Liver (tissue), 9 donors: ENCODE results near the gene ERGIC1. TPM values are rescaled to one million over a fixed set of nuclear protein-coding genes. Genes with fewer than 3 reads are reported as not detected.

Experiments used
- DNase-seq: peaks from one replicate; pipeline ENCODE4 v3.0.0-alpha.2; 2017; ENCODE audit warnings: low spot score
- H3K27ac ChIP-seq, 2 donors: one replicate each; pipeline ENCODE4 v1.7.0; 2013; ENCODE audit warnings: inconsistent platforms in 2 of 2, low read length in 2 of 2, control low read depth in 1 of 2, low read depth in 1 of 2, mild to moderate bottlenecking in 1 of 2
- H3K27me3 ChIP-seq, 4 donors: one replicate each; pipeline versions ENCODE4 v1.6.1 to v1.7.0; 2013; ENCODE audit warnings: low read length in 3 of 4, inconsistent platforms in 1 of 4, mild to moderate bottlenecking in 1 of 4, moderate library complexity in 1 of 4; ENCODE audit not compliant: control insufficient read depth in 4 of 4, insufficient read depth in 4 of 4
- H3K36me3 ChIP-seq, 4 donors: one replicate each; pipeline versions ENCODE4 v1.6.1 to v1.7.0; 2013; ENCODE audit warnings: low read length in 3 of 4, mild to moderate bottlenecking in 3 of 4, low read depth in 1 of 4, moderate library complexity in 1 of 4; ENCODE audit not compliant: control insufficient read depth in 4 of 4, insufficient read depth in 3 of 4
- H3K4me1 ChIP-seq, 4 donors: one replicate each; pipeline versions ENCODE4 v1.6.1 to v1.7.0; 2013; ENCODE audit warnings: low read length in 3 of 4, mild to moderate bottlenecking in 3 of 4, moderate library complexity in 1 of 4; ENCODE audit not compliant: control insufficient read depth in 4 of 4, insufficient read depth in 4 of 4
- H3K4me3 ChIP-seq, 3 donors: one replicate each; pipeline versions ENCODE4 v1.6.1 to v1.7.0; 2013; ENCODE audit warnings: low read length in 3 of 3, control low read depth in 1 of 3, low read depth in 1 of 3, mild to moderate bottlenecking in 1 of 3
- H3K9ac ChIP-seq, 2 donors: one replicate each; pipeline ENCODE4 v1.7.0; 2013; ENCODE audit warnings: low read length in 2 of 2, mild to moderate bottlenecking in 2 of 2, moderate library complexity in 2 of 2, control low read depth in 1 of 2, low read depth in 1 of 2
- H3K9me3 ChIP-seq, 4 donors: one replicate each; pipeline versions ENCODE4 v1.6.1 to v1.7.0; 2013; ENCODE audit warnings: low read length in 3 of 4; ENCODE audit not compliant: control insufficient read depth in 4 of 4
- CTCF ChIP-seq: fragments of 150-350 bp; IDR thresholded peaks from 2 replicates; pipeline ENCODE4 v1.5.1; 2017; ENCODE audit warnings: improper control_type of control experiment, low read depth, low read length; ENCODE audit not compliant: missing input control
- EGR1 ChIP-seq, 2 donors: IDR thresholded peaks; 2 replicates each; pipeline ENCODE4 v1.6.1; 2016 to 2018; ENCODE audit warnings: antibody characterized with exemption in 2 of 2, low read depth in 2 of 2
- FOXA1 ChIP-seq: IDR thresholded peaks from 2 replicates; pipeline ENCODE4 v1.6.1; 2016; ENCODE audit warnings: antibody characterized with exemption
- FOXA2 ChIP-seq: IDR thresholded peaks from 2 replicates; pipeline ENCODE4 v1.6.1; 2016; ENCODE audit warnings: antibody characterized with exemption
- GABPA ChIP-seq, 2 donors: IDR thresholded peaks in 1 of 2; conservative IDR thresholded peaks in 1 of 2; 2 replicates each; pipeline ENCODE4 v1.6.1; 2016; ENCODE audit warnings: antibody characterized with exemption in 2 of 2, mild to moderate bottlenecking in 1 of 2, moderate library complexity in 1 of 2
- HNF4G ChIP-seq: IDR thresholded peaks from 2 replicates; pipeline ENCODE4 v1.6.1; 2016; ENCODE audit warnings: antibody characterized with exemption
- NR2F2 ChIP-seq: IDR thresholded peaks from 2 replicates; pipeline ENCODE4 v1.6.1; 2016; ENCODE audit warnings: antibody characterized with exemption
- RAD21 ChIP-seq, 2 donors: IDR thresholded peaks; 2 replicates each; pipeline ENCODE4 v1.6.1; 2016; ENCODE audit warnings: antibody characterized with exemption in 2 of 2, mild to moderate bottlenecking in 2 of 2
- REST ChIP-seq: IDR thresholded peaks from 2 replicates; pipeline ENCODE4 v1.6.1; 2016; ENCODE audit warnings: antibody characterized with exemption, mild to moderate bottlenecking
- RXRA ChIP-seq, 2 donors: IDR thresholded peaks; 2 replicates each; pipeline ENCODE4 v1.6.1; 2017 to 2018; ENCODE audit warnings: antibody characterized with exemption in 2 of 2, mild to moderate bottlenecking in 1 of 2
- SP1 ChIP-seq: IDR thresholded peaks from 2 replicates; pipeline ENCODE4 v1.6.1; 2018; ENCODE audit warnings: antibody characterized with exemption, mild to moderate bottlenecking
- TAF1 ChIP-seq: conservative IDR thresholded peaks from 2 replicates; pipeline ENCODE4 v1.6.1; 2016; ENCODE audit warnings: antibody characterized with exemption, mild to moderate bottlenecking
- YY1 ChIP-seq: IDR thresholded peaks from 2 replicates; pipeline ENCODE4 v1.6.1; 2016; ENCODE audit warnings: antibody characterized with exemption, mild to moderate bottlenecking
- ZBTB33 ChIP-seq: IDR thresholded peaks from 2 replicates; pipeline ENCODE4 v1.6.1; 2016; ENCODE audit warnings: antibody characterized with exemption
- WGBS: extraction: QIAGEN DNeasy Blood & Tissue Kit; methylation state at CpG from one replicate; pipeline ENCODE4 v1.1.7; 2013; 5-methylcytosine and 5-hydroxymethylcytosine counted together
- polyA plus RNA-seq, 2 donors: library from polyadenylated mRNA; stranded (reverse) in 1 of 2; unstranded in 1 of 2; fragments of 200-250 nt in 1 of 2; fragments of >200 nt in 1 of 2; fragmentation: Nextera tagmentation in 1 of 2; extraction: Ambion mirVana in 1 of 2; gene quantifications; one replicate each; pipeline versions ENCODE4 v1.2.1 to v1.2.3, GENCODE V29; 2013 to 2015
- total RNA-seq, 2 donors: library from RNA; depleted of rRNA; stranded (reverse); fragments of >200 nt; gene quantifications; one replicate each; pipeline ENCODE4 v1.2.3, GENCODE V29; 2014
- TF ChIP-seq, protein P1 (sequence below): IDR thresholded peaks from 2 replicates; pipeline ENCODE4 v1.6.1; 2016; ENCODE audit warnings: antibody characterized with exemption
- TF ChIP-seq, protein P2 (sequence below): IDR thresholded peaks from 2 replicates; pipeline ENCODE4 v1.6.1; 2016; ENCODE audit warnings: antibody characterized with exemption
- donor health status: healthy.
- donor health status: healthy.
- donor health status: healthy.
- donor health status: healthy.
- donor health status: healthy.

Gene ERGIC1
- total and polyA plus RNA-seq, 4 donors, result 45.4 to 155 (median 101) TPM

DNA sequence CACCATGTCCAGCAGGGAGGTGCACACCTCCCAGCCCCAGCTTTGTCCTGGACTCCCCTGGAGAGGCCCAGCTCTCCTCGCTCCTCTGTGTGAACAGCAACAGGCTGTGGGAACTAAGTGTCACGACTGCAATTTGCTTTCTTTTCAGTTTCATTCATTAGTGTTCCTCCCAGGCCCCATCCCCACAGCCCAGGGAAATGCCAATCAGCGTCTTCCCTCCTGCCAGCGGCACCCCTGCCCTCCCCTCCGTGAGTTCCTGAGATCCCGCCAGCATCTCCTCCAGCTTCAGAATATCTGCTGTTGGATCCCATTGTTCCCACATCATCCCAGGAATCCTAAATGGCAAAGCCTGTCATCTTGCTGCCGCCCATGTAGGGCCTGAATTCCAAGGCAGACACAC is 112.1 kb downstream of the ERGIC1 start (continued):
- TF ChIP-seq REST, result no peak
- TF ChIP-seq HNF4G, result no peak

DNA sequence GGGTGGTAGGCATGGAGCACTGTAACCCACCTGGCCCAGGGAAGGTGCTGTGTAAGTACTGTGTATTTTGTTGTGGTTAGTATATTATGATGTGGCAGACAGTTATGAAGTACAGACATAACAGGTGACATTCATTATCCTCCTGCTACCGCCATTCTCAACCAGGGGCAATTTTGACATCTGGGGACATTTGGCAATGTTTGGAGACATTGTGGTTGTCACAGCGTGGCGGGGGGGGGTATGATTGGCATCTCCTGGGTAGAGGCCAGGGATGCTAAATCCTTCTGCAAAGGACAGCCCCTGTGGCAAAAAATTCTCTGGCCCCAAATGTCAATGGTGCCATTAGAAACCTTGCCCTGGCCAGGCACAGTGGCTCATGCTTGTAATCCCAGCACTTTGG is 115.4 kb downstream of the ERGIC1 start:
- Histone ChIP-seq H3K9ac (no peak overlapping the region), H3K27me3 (no peaks in the 10 kb centered on the region), H3K4me3 (no peak overlapping the region), H3K36me3 (peaks cover 9 to 47% (median 25%) of the 10 kb centered on the region in 4 donors), H3K27ac (no peak overlapping the region), H3K9me3 (no peaks in the 10 kb centered on the region), H3K4me1 (no peaks in the 10 kb centered on the region)
- no peak for DNase-seq
- 88% methylated on average over 3 of the region's 3 CpGs for WGBS
- TF ChIP-seq CTCF, result no peak
- TF ChIP-seq GABPA (IDR thresholded peaks at IDR 0.05 in 1 of 2, conservative IDR thresholded peaks at IDR 0.05 in 1 of 2), result no peak
- no peak for TF ChIP-seq HNF4G
- TF ChIP-seq, protein P1, sequence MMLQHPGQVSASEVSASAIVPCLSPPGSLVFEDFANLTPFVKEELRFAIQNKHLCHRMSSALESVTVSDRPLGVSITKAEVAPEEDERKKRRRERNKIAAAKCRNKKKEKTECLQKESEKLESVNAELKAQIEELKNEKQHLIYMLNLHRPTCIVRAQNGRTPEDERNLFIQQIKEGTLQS, result no peak
- TF ChIP-seq FOXA2, result no peak
- TF ChIP-seq YY1, result no peak
- no peak for TF ChIP-seq EGR1 (IDR thresholded peaks at IDR 0.05; ENCODE audit: low read depth in 2 of 2)

GRCh38 chr5:172950176-172950965 is 116.3 kb downstream of the ERGIC1 start:
- H3K4me3 ChIP-seq, result no peak overlapping the region
- TF ChIP-seq RAD21 (IDR thresholded peaks at IDR 0.05), result no peak
- no peak for TF ChIP-seq FOXA1
- TF ChIP-seq, protein P1, result no peak
- no peak for TF ChIP-seq YY1
- TF ChIP-seq SP1, result no peak
- no peak for TF ChIP-seq EGR1 (IDR thresholded peaks at IDR 0.05; ENCODE audit: low read depth in 2 of 2)
- no peak for TF ChIP-seq TAF1
- no peak for TF ChIP-seq GABPA (IDR thresholded peaks at IDR 0.05 in 1 of 2, conservative IDR thresholded peaks at IDR 0.05 in 1 of 2)
- TF ChIP-seq REST, result no peak
- TF ChIP-seq, protein P2, sequence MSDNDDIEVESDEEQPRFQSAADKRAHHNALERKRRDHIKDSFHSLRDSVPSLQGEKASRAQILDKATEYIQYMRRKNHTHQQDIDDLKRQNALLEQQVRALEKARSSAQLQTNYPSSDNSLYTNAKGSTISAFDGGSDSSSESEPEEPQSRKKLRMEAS, result no peak
- no peak for TF ChIP-seq ZBTB33
- TF ChIP-seq HNF4G, result no peak
- TF ChIP-seq RXRA (IDR thresholded peaks at IDR 0.05), result no peak
- no peak for TF ChIP-seq NR2F2
- H3K36me3 ChIP-seq, result peaks cover 9 to 42% (median 25%) of the 10 kb centered on the region in 4 donors
- H3K4me1 ChIP-seq, result no peaks in the 10 kb centered on the region
- H3K27me3 ChIP-seq, result no peaks in the 10 kb centered on the region
- DNase-seq, result no peak
- H3K27ac ChIP-seq, result no peak overlapping the region
- H3K9me3 ChIP-seq, result no peaks in the 10 kb centered on the region
- WGBS, result 95% methylated on average over 12 of the region's 12 CpGs
- H3K9ac ChIP-seq, result no peak overlapping the region
